IgD-negative memory B cell (primary cell): ENCODE results near the gene ABCA13. TPM values are rescaled to one million over a fixed set of nuclear protein-coding genes. Genes with fewer than 3 reads are reported as not detected.

Source experiments
- H3K27ac Mint-ChIP-seq, 3 donors: one replicate each; pipeline ENCODE4 v1.8.0; 2020 to 2022; ENCODE audit warnings: mild to moderate bottlenecking in 3 of 3, mixed read lengths in 3 of 3, moderate library complexity in 1 of 3
- H3K27me3 Mint-ChIP-seq: one replicate; pipeline ENCODE4 v1.8.0; 2021; ENCODE audit warnings: mixed read lengths
- H3K36me3 Mint-ChIP-seq: one replicate; pipeline ENCODE4 v1.8.0; 2020; ENCODE audit warnings: mild to moderate bottlenecking, mixed read lengths
- H3K4me1 Mint-ChIP-seq, 3 donors: one replicate each; pipeline ENCODE4 v1.8.0; 2020 to 2022; ENCODE audit warnings: mixed read lengths in 3 of 3, mild to moderate bottlenecking in 1 of 3
- H3K4me3 Mint-ChIP-seq, 4 donors: one replicate each; pipeline ENCODE4 v1.8.0; 2020 to 2022; ENCODE audit warnings: mild to moderate bottlenecking in 4 of 4, mixed read lengths in 4 of 4, moderate library complexity in 3 of 4
- H3K9me3 Mint-ChIP-seq, 3 donors: one replicate each; pipeline ENCODE4 v1.8.0; 2020 to 2021; ENCODE audit warnings: mixed read lengths in 3 of 3, mild to moderate bottlenecking in 1 of 3
- polyA plus RNA-seq: library from polyadenylated mRNA; unstranded; fragments of 300-500 nt; fragmentation: Illumina TruSeq; gene quantifications from one replicate; pipeline ENCODE4 v1.2.3, GENCODE V29; 2021

The ABCA13 gene
- polyA plus RNA-seq, 1 donor from 2014 or later: not detected

DNA sequence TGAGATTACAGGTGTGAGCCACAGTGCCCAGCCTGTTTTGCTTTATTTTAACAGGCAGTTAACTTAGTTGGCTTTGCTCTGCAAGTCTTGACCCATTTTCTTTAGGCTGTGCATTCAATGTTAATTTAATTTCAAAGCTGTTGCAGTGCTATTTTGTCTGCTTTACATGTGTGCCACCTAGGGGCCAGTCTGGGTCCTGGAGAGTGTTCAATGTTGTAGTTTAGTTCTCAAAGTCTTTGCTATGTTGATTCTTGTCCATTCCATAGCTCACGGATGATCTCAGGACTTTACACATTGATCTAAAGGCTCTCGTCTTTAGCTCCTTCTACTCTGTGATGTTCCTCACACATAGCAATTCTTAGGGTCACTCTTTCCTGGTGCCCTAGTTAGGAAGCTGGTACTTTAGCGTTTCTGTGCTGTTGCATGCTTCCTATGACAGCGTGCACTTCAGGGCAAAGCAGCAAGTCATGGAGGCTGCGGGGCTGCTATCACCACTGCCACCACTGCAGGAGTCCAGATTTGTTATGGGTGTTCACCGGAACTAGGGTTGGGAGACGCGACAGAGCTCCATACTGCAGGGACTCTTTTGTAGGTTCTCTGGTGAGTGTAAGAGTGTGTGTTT is 16.4 kb upstream of the ABCA13 start:
- Mint-ChIP-seq H3K27me3 (peaks cover 13% of the 10 kb centered on the region), H3K4me3 (no peak overlapping the region), H3K27ac (no peak overlapping the region), H3K4me1 (no peaks in the 10 kb centered on the region), H3K9me3 (peaks cover 0 to 10% (median 4%) of the 10 kb centered on the region in 3 donors), H3K36me3 (no peaks in the 10 kb centered on the region)

- no peak overlapping the region for H3K27ac Mint-ChIP-seq
- no peak overlapping the region for H3K4me3 Mint-ChIP-seq
- no peaks in the 10 kb centered on the region for H3K4me1 Mint-ChIP-seq
Measured at GRCh38 chr7:48158404-48158803, 12.9 kb upstream of the ABCA13 start.

GRCh38 chr7:48161407-48162125 is 9.7 kb upstream of the ABCA13 start:
- H3K27ac Mint-ChIP-seq: no peak overlapping the region
- peaks cover 0 to 8% (median 3%) of the 10 kb centered on the region in 3 donors for H3K9me3 Mint-ChIP-seq
- peaks cover 2% of the 10 kb centered on the region for H3K36me3 Mint-ChIP-seq
- peaks cover 14% of the 10 kb centered on the region for H3K27me3 Mint-ChIP-seq
- H3K4me1 Mint-ChIP-seq: no peaks in the 10 kb centered on the region
- no peak overlapping the region for H3K4me3 Mint-ChIP-seq

More at GRCh38 chr7:48158404-48158803, 12.9 kb upstream of the ABCA13 start:
- Mint-ChIP-seq H3K27me3 (peaks cover 16% of the 10 kb centered on the region), H3K9me3 (peaks cover 3 to 8% (median 4%) of the 10 kb centered on the region in 3 donors), H3K36me3 (peaks cover under 1% of the 10 kb centered on the region)

GRCh38 chr7:48165157-48165556 is 6.1 kb upstream of the ABCA13 start:
- Mint-ChIP-seq H3K27ac (no peak overlapping the region), H3K9me3 (peaks cover 6 to 17% (median 8%) of the 10 kb centered on the region in 3 donors), H3K4me3 (no peak overlapping the region), H3K4me1 (no peaks in the 10 kb centered on the region), H3K27me3 (peaks cover 7% of the 10 kb centered on the region), H3K36me3 (peaks cover 2% of the 10 kb centered on the region)

GRCh38 chr7:48168159-48168558 is 3.1 kb upstream of the ABCA13 start:
- no peak overlapping the region for H3K27ac Mint-ChIP-seq
- peaks cover 1% of the 10 kb centered on the region for H3K27me3 Mint-ChIP-seq
- H3K36me3 Mint-ChIP-seq: peaks cover 2% of the 10 kb centered on the region
- no peaks in the 10 kb centered on the region for H3K4me1 Mint-ChIP-seq
- peaks cover 6 to 15% (median 6%) of the 10 kb centered on the region in 3 donors for H3K9me3 Mint-ChIP-seq
- no peak overlapping the region for H3K4me3 Mint-ChIP-seq

GRCh38 chr7:48170506-48170905 is 752 bp upstream of the ABCA13 start:
- Mint-ChIP-seq H3K4me3 (no peak overlapping the region), H3K9me3 (peaks cover 5 to 9% (median 6%) of the 10 kb centered on the region in 3 donors), H3K4me1 (no peaks in the 10 kb centered on the region), H3K27me3 (peaks cover 1% of the 10 kb centered on the region), H3K36me3 (no peaks in the 10 kb centered on the region), H3K27ac (no peak overlapping the region)

DNA sequence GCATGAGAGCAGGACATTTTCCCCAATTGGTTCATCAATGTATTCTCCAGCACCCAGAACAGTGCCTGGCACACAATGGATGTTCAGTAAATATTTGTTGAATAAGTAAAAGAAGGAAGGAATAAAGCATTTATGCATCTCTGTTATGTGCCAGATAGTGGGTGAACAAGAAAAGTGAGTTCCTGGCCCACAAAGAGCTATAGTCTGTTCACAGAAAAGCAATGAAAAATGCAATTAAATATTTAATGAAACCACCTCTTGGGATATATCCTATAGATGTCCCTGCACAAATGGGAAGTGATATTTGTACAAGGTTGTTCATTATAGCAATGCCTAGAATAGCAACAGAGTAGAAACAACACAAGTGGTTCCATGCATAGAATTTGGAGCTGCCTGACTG is 2.1 kb downstream of the ABCA13 start:
- Mint-ChIP-seq H3K4me1 (no peaks in the 10 kb centered on the region), H3K27ac (no peak overlapping the region), H3K4me3 (no peak overlapping the region), H3K36me3 (no peaks in the 10 kb centered on the region), H3K27me3 (peaks cover 1% of the 10 kb centered on the region), H3K9me3 (peaks cover 0 to 4% (median 0%) of the 10 kb centered on the region in 3 donors)

GRCh38 chr7:48173756-48174382 is 2.6 kb downstream of the ABCA13 start:
- H3K27me3 Mint-ChIP-seq: peaks cover 1% of the 10 kb centered on the region
- H3K9me3 Mint-ChIP-seq: peaks cover 0 to 4% (median 0%) of the 10 kb centered on the region in 3 donors
- no peak overlapping the region for H3K27ac Mint-ChIP-seq
- no peak overlapping the region for H3K4me3 Mint-ChIP-seq
- H3K36me3 Mint-ChIP-seq: no peaks in the 10 kb centered on the region
- H3K4me1 Mint-ChIP-seq: no peaks in the 10 kb centered on the region

DNA sequence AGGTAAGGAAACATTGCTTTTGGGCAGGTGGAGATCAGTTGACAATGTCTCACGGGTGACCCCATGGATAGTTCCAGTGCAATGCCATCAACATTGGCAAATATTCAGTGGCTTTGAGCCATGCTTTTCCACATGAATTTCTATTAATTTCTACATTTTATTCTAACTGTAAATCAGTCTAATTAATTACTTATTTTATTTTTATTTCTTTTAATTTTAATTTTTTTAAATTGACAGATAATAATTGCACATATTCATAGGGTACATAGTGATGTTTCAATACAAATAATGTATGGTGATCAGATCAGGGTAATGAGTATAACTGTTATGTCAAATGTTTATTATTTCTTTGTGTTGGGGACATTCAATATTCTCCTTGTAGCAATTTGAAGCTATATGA is 3.8 kb downstream of the ABCA13 start:
- H3K27me3 Mint-ChIP-seq: peaks cover 1% of the 10 kb centered on the region
- H3K36me3 Mint-ChIP-seq: no peaks in the 10 kb centered on the region
- H3K9me3 Mint-ChIP-seq: no peaks in the 10 kb centered on the region
- H3K4me3 Mint-ChIP-seq: no peak overlapping the region
- H3K27ac Mint-ChIP-seq: no peak overlapping the region
- no peaks in the 10 kb centered on the region for H3K4me1 Mint-ChIP-seq

DNA sequence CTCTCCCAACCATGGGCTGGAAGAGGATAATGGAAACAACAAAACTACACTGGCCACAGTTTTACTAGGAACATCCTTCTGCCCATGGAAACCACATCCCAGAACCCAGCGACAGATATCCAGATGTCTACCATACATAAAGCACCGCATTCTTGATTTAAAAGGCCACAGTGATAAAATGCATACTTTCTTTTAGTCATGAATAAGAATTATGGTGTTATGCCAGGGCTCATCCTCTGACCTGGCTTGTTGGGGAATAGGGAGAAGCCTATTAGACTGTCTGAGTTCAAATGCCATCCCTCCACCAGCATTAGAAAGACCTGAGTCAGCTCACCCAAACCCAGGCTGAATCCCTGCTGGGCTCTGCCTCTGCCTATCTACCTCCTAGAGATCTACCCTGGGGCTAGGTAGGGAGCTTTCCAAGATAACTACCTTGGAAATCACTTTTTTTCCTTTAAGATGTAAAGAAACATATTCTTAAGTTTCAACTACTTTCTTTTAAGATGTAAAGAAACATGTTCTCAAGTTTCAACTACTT is 5.2 kb downstream of the ABCA13 start:
- peaks cover 1% of the 10 kb centered on the region for H3K27me3 Mint-ChIP-seq

DNA sequence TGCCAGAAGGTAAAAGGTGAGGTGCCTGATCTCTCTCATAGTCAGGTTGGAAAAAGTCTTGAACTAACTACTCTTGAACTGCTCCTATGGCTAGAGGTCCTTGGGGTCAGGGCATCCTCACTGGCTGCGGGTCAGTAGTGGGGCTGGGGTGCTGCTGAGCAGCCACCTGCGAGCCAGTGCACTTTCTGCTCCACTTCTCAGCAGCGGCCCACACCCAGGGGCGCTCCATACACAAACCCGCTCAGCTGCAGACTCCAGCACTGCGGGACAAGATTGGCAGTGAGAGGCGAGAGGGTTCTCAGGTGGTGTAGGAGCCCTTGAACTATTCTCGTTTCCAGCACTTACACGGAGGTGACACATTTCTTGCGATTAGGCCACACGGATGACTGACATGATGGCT is 6.0 kb downstream of the ABCA13 start:
- no peaks in the 10 kb centered on the region for H3K9me3 Mint-ChIP-seq
- peaks cover 1% of the 10 kb centered on the region for H3K27me3 Mint-ChIP-seq
- H3K4me3 Mint-ChIP-seq: no peak overlapping the region
- H3K27ac Mint-ChIP-seq: no peak overlapping the region
- H3K4me1 Mint-ChIP-seq: no peaks in the 10 kb centered on the region
- H3K36me3 Mint-ChIP-seq: no peaks in the 10 kb centered on the region

More for the DNA sequence above, 5.2 kb downstream of the ABCA13 start:
- H3K4me3 Mint-ChIP-seq: no peak overlapping the region
- H3K9me3 Mint-ChIP-seq: no peaks in the 10 kb centered on the region
- H3K4me1 Mint-ChIP-seq: no peaks in the 10 kb centered on the region
- H3K27ac Mint-ChIP-seq: no peak overlapping the region
- H3K36me3 Mint-ChIP-seq: no peaks in the 10 kb centered on the region

DNA sequence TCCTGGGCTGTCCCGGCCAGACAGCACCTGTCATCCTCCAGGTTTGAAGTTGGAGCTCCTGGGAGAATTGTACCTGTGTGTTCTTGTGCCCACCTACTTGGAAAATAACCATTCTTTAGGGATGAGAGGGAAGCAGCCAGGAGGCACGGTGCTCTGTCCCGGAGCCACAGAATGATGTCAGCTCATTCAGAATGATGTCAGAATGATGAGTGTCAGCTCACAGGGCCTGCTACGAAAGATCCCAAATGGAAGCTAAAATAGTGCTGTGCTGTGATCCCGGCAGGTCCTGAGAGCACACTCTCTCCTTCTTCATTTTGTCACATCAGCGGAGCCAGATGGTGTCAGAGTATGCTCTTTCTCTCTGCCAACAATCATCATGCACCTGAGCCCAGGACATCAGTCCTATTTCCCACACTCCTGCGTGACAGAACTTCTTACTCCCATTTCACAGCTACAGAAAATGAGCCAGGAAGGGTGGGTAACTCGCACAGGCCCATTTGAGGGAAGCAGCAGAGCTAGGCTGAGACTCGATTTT is 8.3 kb downstream of the ABCA13 start:
- no peaks in the 10 kb centered on the region for H3K9me3 Mint-ChIP-seq
- H3K36me3 Mint-ChIP-seq: no peaks in the 10 kb centered on the region
- H3K27me3 Mint-ChIP-seq: peaks cover 1% of the 10 kb centered on the region
- H3K27ac Mint-ChIP-seq: peak overlapping the region in 1 of 3 donors; percentile 45
- H3K4me1 Mint-ChIP-seq: no peaks in the 10 kb centered on the region
- no peak overlapping the region for H3K4me3 Mint-ChIP-seq

DNA sequence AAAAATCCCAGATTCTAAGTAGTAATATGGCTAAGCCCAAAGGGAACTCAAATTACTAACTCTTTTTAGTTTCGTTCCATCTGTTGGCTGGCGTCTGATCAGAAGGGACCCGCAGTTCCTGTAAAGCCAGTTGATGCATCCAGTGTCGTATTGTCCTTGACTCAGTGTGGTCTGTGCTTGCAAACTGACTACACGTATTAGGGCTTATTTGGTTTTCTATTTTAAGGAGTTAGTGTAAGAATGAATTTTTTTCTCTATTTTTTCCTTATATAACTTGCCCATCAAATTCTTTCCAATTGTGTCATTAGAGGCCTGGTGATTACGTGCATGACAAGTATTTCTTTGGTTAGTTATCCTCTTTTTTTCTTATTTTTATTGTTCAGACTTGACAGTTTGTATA is 9.7 kb downstream of the ABCA13 start:
- H3K27me3 Mint-ChIP-seq: peaks cover 1% of the 10 kb centered on the region
- no peaks in the 10 kb centered on the region for H3K36me3 Mint-ChIP-seq

GRCh38 chr7:48182718-48183369 is 11.6 kb downstream of the ABCA13 start:
- Mint-ChIP-seq H3K27ac (no peak overlapping the region), H3K27me3 (peaks cover 4% of the 10 kb centered on the region), H3K4me1 (no peaks in the 10 kb centered on the region), H3K4me3 (no peak overlapping the region), H3K36me3 (no peaks in the 10 kb centered on the region), H3K9me3 (peaks cover 2 to 3% (median 2%) of the 10 kb centered on the region in 3 donors)

More for the DNA sequence above, 9.7 kb downstream of the ABCA13 start:
- Mint-ChIP-seq H3K27ac (no peak overlapping the region), H3K4me3 (no peak overlapping the region), H3K9me3 (no peaks in the 10 kb centered on the region), H3K4me1 (no peaks in the 10 kb centered on the region)

- Mint-ChIP-seq H3K27ac (no peak overlapping the region), H3K4me3 (no peak overlapping the region), H3K9me3 (peaks cover 3 to 7% (median 4%) of the 10 kb centered on the region in 3 donors), H3K27me3 (peaks cover 3% of the 10 kb centered on the region), H3K36me3 (no peaks in the 10 kb centered on the region), H3K4me1 (no peaks in the 10 kb centered on the region)
Measured at GRCh38 chr7:48183370-48183743, 12.1 kb downstream of the ABCA13 start.
